ENCODE measurements around the gene TNNT2.

The TNNT2 gene

GRCh38 chr1:201316556-201316955 lies 60.9 kb downstream of the TNNT2 start:
- DNase-seq (ENCODE audit: low read depth, low spot score): no peak

GRCh38 chr1:201313086-201313485 lies 64.4 kb downstream of the TNNT2 start:
- no peak for DNase-seq (ENCODE audit: low read depth, low spot score)

GRCh38 chr1:201312298-201312697 lies 65.2 kb downstream of the TNNT2 start:
- DNase-seq (ENCODE audit: low read depth, low spot score): no peak

- DNase-seq (ENCODE audit: low read depth, low spot score): no peak
Measured at GRCh38 chr1:201311356-201312011, 66.0 kb downstream of the TNNT2 start.

GRCh38 chr1:201310986-201311355 lies 66.5 kb downstream of the TNNT2 start:
- DNase-seq (ENCODE audit: low read depth, low spot score): no peak

GRCh38 chr1:201310251-201310985 lies 67.1 kb downstream of the TNNT2 start:
- DNase-seq (ENCODE audit: low read depth, low spot score): no peak

- no peak for DNase-seq (ENCODE audit: low read depth, low spot score)
Measured at GRCh38 chr1:201309416-201309815, 68.1 kb downstream of the TNNT2 start.
